ENCODE results near the gene CHST4. TPM values are rescaled to one million over a fixed set of nuclear protein-coding genes. Genes with fewer than 3 reads are reported as not detected.

Gene CHST4
- total RNA-seq, 1 experiment from 2014 or later = 9.9 TPM

DNA sequence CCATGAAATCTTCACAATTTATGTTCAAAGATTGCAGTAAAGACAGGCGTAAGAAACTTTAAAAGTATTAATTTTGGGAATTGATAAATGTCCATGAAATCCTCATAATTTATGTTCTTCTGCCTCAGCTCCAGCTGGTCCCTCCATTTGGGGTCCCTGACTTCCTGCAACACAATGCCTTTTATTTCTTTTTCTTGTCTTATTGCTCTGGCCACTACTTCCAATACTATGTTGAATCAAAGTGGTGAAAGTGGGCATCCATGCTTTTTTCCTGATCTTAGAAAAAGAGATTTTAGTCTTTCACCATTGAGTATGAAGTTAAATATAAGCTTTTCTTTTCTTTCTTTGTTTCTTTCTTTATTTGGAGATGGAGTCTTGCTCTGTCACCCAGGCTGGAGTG, 36.3 kb downstream of the CHST4 start (continued):
- no peak for TF ChIP-seq ZNF263 (CRISPR knock-in tag; IDR thresholded peaks at IDR 0.05; ENCODE audit: low read depth)
- TF ChIP-seq, protein P1, sequence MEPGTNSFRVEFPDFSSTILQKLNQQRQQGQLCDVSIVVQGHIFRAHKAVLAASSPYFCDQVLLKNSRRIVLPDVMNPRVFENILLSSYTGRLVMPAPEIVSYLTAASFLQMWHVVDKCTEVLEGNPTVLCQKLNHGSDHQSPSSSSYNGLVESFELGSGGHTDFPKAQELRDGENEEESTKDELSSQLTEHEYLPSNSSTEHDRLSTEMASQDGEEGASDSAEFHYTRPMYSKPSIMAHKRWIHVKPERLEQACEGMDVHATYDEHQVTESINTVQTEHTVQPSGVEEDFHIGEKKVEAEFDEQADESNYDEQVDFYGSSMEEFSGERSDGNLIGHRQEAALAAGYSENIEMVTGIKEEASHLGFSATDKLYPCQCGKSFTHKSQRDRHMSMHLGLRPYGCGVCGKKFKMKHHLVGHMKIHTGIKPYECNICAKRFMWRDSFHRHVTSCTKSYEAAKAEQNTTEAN (CRISPR knock-in tag; IDR thresholded peaks at IDR 0.05) = no peak
- TF ChIP-seq, protein P2, sequence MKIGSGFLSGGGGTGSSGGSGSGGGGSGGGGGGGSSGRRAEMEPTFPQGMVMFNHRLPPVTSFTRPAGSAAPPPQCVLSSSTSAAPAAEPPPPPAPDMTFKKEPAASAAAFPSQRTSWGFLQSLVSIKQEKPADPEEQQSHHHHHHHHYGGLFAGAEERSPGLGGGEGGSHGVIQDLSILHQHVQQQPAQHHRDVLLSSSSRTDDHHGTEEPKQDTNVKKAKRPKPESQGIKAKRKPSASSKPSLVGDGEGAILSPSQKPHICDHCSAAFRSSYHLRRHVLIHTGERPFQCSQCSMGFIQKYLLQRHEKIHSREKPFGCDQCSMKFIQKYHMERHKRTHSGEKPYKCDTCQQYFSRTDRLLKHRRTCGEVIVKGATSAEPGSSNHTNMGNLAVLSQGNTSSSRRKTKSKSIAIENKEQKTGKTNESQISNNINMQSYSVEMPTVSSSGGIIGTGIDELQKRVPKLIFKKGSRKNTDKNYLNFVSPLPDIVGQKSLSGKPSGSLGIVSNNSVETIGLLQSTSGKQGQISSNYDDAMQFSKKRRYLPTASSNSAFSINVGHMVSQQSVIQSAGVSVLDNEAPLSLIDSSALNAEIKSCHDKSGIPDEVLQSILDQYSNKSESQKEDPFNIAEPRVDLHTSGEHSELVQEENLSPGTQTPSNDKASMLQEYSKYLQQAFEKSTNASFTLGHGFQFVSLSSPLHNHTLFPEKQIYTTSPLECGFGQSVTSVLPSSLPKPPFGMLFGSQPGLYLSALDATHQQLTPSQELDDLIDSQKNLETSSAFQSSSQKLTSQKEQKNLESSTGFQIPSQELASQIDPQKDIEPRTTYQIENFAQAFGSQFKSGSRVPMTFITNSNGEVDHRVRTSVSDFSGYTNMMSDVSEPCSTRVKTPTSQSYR (CRISPR knock-in tag; IDR thresholded peaks at IDR 0.05) = no peak

DNA sequence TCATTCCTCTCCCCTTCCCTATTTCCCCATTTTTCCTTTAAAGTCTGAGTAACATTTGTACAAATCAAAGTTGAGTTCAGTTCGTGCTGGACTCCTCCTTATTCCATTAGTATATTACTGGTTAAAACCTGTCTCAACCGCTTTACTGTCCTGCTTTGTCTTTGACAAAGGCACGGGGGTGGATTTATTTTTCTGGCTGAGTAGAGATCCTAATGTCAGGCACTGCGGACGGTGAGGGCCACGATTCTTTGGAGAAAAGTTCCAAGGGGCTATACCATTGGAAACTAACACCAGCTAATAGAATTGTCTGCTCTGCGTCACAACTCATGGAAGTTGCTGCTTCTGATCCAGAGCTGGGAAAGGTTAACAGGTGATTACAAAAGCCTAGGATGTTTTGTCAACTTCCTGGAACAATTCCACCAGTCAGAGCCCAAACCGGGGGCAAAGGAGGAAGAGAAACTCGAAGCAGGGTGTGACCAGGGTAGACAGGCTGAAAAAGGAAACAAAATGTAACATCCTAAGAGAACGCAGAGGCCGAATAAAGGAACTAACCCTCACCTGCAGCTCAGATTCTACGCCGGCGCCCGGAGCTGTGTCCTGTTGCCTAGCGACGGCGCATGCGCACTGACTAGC, 38.2 kb downstream of the CHST4 start:
- Mint-ChIP-seq H3K4me3 (peak overlapping the region; percentile 85), H3K36me3 (peaks cover 16% of the 10 kb centered on the region), H3K4me1 (peaks cover 14% of the 10 kb centered on the region), H3K9me3 (peaks cover 29% of the 10 kb centered on the region), H3K27me3 (ENCODE audit: low read depth) (peaks cover 15% of the 10 kb centered on the region), H3K27ac (peak overlapping the region; percentile 75)
- DNase-seq (ENCODE audit: low spot score) (no peak), ATAC-seq (peak; percentile 3)
- CTCF ChIA-PET = interaction anchor here (0.6 to 4.5 kb wide), 21 partner anchors 9 to 586 kb away, joined by 3 to 112 read pairs (median 6); partner anchors contain the start of genes CHST4 and TAT
- 0 out of 2 replicates have a peak, but pooled peaks have one; percentile 27 for TF ChIP-seq SMAD3 (CRISPR knock-in tag; IDR thresholded peaks at IDR 0.05; ENCODE audit: borderline replicate concordance)
- TF ChIP-seq, protein P3, sequence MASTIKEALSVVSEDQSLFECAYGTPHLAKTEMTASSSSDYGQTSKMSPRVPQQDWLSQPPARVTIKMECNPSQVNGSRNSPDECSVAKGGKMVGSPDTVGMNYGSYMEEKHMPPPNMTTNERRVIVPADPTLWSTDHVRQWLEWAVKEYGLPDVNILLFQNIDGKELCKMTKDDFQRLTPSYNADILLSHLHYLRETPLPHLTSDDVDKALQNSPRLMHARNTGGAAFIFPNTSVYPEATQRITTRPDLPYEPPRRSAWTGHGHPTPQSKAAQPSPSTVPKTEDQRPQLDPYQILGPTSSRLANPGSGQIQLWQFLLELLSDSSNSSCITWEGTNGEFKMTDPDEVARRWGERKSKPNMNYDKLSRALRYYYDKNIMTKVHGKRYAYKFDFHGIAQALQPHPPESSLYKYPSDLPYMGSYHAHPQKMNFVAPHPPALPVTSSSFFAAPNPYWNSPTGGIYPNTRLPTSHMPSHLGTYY (CRISPR knock-in tag; IDR thresholded peaks at IDR 0.05) = no peak
- POLR2A ChIA-PET = interaction anchor here (0.5 to 1.2 kb wide), 7 partner anchors 9 to 1280 kb away, joined by 3 to 8 read pairs (median 4); partner anchors contain the start of gene AP1G1

DNA sequence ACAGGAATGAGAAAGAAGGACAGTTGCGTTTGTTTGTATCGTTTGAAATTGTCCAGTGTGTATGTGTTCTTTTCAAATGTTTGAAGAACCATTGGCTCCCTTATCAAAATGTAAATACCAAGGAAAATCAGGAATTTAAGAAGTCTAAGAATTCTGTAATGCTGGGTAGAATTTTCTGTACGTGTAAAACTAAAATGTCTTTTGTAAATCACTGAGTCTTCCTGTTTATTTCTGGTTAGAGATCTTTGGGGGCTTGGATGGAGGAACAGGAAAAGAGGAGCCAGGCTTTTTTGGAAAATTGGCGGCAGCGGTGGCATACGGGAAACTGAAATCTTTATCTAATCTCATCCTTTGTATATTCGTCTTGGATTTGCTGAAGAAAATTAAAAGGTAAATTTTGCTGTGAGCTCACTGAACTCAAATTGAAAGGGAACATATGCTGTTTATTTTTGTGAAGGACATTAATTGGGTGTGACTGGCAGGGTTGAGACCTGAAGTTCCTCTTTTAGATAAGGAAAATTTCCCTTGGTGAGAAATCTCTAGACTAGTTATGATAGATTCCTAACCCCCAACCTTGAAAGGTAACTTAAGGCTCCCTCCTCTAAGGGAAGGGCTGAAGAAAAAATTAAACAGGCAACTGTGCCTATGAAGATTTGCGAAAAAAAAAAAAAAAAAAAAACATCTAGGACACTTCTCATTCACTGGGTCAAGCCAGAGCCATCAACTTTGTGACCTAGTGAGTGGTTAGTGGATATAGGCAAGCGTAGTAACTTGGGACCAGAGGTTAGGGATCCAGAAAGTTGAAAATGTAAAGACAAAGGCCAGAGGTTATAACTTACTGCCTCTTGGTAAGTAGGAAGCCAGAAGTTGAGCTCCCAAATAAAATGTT, 39.8 kb downstream of the CHST4 start:
- H3K4me3 Mint-ChIP-seq = peak overlapping the region; percentile 85
- POLR2A ChIA-PET = interaction anchor here (1.1 kb wide), 1 partner anchor 8 kb away, joined by 3 read pairs; no protein-coding TSS in a partner anchor
- peak overlapping the region; percentile 66 for H3K27ac Mint-ChIP-seq
- H3K4me1 Mint-ChIP-seq = peaks cover 14% of the 10 kb centered on the region
- TF ChIP-seq CREM (CRISPR knock-in tag; IDR thresholded peaks at IDR 0.05) = no peak
- ATAC-seq = no peak
- H3K27me3 Mint-ChIP-seq (ENCODE audit: low read depth) = peaks cover 5% of the 10 kb centered on the region; the same call in 1 of the 2 replicates
- CTCF ChIA-PET = interaction anchor here (1.6 to 4.5 kb wide), 7 partner anchors 11 to 396 kb away, joined by 6 to 112 read pairs (median 10); partner anchors contain the start of genes CHST4 and TAT
- peaks cover 24% of the 10 kb centered on the region for H3K9me3 Mint-ChIP-seq
- peaks cover 16% of the 10 kb centered on the region for H3K36me3 Mint-ChIP-seq
- no peak for DNase-seq (ENCODE audit: low spot score)

DNA sequence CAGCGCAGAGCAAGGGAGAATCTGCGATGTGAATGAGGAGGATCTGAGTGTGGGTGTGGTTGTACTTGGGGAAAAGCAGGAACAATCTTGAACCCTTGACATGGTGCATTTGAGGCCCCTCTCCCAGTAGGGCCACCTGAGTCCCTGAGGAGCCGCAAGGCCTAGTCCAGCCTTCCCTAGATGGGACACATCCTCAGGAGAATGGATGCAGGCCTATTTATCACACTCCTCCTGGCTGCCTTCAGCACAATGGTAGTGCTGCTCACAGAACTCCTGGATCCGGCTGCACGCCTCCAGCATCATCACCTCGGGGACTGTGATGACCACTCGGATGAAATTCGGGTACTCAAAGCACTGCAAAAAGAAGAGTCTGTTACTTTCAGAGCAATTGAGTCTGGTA, 41.7 kb downstream of the CHST4 start:
- ATAC-seq (no peak), DNase-seq (ENCODE audit: low spot score) (no peak)
- Mint-ChIP-seq H3K27ac (no peak overlapping the region), H3K9me3 (peaks cover 6% of the 10 kb centered on the region), H3K4me1 (peaks cover 14% of the 10 kb centered on the region), H3K27me3 (ENCODE audit: low read depth) (no peaks in the 10 kb centered on the region), H3K36me3 (no peaks in the 10 kb centered on the region), H3K4me3 (no peak overlapping the region)
- CTCF ChIA-PET = no interaction called here
- TF ChIP-seq, protein P4, sequence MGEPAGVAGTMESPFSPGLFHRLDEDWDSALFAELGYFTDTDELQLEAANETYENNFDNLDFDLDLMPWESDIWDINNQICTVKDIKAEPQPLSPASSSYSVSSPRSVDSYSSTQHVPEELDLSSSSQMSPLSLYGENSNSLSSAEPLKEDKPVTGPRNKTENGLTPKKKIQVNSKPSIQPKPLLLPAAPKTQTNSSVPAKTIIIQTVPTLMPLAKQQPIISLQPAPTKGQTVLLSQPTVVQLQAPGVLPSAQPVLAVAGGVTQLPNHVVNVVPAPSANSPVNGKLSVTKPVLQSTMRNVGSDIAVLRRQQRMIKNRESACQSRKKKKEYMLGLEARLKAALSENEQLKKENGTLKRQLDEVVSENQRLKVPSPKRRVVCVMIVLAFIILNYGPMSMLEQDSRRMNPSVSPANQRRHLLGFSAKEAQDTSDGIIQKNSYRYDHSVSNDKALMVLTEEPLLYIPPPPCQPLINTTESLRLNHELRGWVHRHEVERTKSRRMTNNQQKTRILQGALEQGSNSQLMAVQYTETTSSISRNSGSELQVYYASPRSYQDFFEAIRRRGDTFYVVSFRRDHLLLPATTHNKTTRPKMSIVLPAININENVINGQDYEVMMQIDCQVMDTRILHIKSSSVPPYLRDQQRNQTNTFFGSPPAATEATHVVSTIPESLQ (CRISPR knock-in tag; IDR thresholded peaks at IDR 0.05) = no peak
- TF ChIP-seq, protein P5, sequence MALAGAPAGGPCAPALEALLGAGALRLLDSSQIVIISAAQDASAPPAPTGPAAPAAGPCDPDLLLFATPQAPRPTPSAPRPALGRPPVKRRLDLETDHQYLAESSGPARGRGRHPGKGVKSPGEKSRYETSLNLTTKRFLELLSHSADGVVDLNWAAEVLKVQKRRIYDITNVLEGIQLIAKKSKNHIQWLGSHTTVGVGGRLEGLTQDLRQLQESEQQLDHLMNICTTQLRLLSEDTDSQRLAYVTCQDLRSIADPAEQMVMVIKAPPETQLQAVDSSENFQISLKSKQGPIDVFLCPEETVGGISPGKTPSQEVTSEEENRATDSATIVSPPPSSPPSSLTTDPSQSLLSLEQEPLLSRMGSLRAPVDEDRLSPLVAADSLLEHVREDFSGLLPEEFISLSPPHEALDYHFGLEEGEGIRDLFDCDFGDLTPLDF (CRISPR knock-in tag; IDR thresholded peaks at IDR 0.05) = no peak
- POLR2A ChIA-PET = no interaction called here

All from WTC11 (cell line).